ENCODE measurements around the gene ANKRD36.
"Not testable (repeated sequence)": the region's sequence is repeated elsewhere in the genome, so short reads cannot be mapped to it uniquely, and the experiment has no call there.

Gene ANKRD36

DNA sequence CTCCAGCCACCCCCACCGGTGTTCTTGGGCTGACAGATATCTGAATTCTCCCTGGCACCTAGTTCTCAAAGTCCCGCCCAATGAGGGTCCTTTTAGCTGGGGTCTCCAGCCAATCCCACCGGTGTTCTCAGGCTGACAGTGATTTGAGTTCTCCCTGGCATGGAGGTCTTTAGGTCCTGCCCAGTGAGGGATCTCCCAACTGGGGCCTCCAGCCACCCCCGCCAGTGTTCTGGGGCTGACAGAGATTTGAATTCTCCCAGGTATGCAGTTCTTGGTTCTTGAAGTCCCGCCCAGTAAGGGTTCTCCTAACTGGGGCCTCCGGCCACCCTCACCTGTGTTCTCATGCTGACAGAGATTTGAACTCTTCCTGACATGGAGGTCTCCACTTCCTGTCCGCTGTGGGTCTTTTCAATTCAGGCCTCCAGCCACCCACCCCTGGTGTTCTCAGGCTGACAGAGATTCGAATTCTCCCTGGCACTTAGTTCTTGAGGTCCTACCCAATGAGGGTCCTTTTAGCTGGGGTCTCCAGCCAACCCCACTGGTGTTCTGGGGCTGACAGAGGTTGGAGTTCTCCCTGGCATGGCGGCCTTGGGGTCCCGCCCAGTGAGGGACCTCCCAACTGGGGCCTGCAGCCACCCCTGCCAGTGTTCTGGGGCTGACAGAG lies 154.6 kb downstream of the ANKRD36 start:
- no peak overlapping the region for H3K4ac ChIP-seq (ENCODE audit: low read depth, low read length)
- no peak overlapping the region for H2AK5ac ChIP-seq (ENCODE audit: low read length)
- H3K23ac ChIP-seq (ENCODE audit: low read length) = no peak overlapping the region
- H4K5ac ChIP-seq (ENCODE audit: low read length) = no peak overlapping the region
- H3K36me3 ChIP-seq (ENCODE audit: control insufficient read depth, insufficient read depth, low read length) = no peaks in the 10 kb centered on the region
- H3K4me2 ChIP-seq (ENCODE audit: low read length) = no peak overlapping the region
- no peak overlapping the region for H2BK5ac ChIP-seq (ENCODE audit: low read length)
- no peak overlapping the region for H3K9ac ChIP-seq (ENCODE audit: low read length)
- no peak overlapping the region for H3K4me3 ChIP-seq (ENCODE audit: low read length)
- no peaks in the 10 kb centered on the region for H3K79me2 ChIP-seq (ENCODE audit: control insufficient read depth, insufficient read depth, low read length)
- H2BK120ac ChIP-seq (ENCODE audit: low read depth, low read length) = no peak overlapping the region
- no CpG with 5 or more reads among the region's 10 CpGs for WGBS (ENCODE audit: extremely low coverage, insufficient coverage, low lambda C conversion rate)
- no peak overlapping the region for H4K8ac ChIP-seq (ENCODE audit: low read depth, low read length)
- H3K4me1 ChIP-seq (ENCODE audit: control insufficient read depth, low read depth, low read length) = no peaks in the 10 kb centered on the region
- no peak overlapping the region for H3K56ac ChIP-seq (ENCODE audit: low read length)
- H2BK15ac ChIP-seq (replicated peaks; ENCODE audit: low read depth) = no peak overlapping the region
- H3K27me3 ChIP-seq (ENCODE audit: insufficient read depth, low read length, poor library complexity) = no peaks in the 10 kb centered on the region
- H3K79me1 ChIP-seq (ENCODE audit: low read length) = no peaks in the 10 kb centered on the region
- H3K27ac ChIP-seq (ENCODE audit: low read depth, low read length) = no peak overlapping the region
- DNase-seq = no peak
- no peak overlapping the region for H3K18ac ChIP-seq (ENCODE audit: low read length)

DNA sequence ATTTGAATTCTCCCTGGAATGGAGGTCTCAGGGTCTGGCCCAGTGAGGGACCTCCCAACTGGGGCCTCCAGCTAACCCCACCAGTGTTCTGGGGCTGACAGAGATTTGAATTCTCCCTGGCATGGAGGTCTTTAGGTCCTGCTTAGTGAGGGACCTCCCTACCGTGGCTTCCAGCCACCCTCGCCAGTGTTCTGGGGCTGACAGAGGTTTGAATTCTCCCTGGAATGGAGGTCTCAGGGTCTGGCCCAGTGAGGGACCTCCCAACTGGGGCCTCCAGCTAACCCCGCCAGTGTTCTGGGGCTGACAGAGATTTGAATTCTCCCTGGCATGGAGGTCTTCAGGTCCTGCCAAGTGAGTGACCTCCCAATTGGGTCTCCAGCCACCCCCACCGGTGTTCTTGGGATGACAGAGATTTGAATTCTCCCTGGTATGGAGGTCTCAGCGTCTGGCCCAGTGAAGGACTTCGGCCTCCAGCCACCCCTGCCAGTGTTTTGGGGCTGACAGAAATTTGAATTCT lies 155.2 kb downstream of the ANKRD36 start:
- WGBS (ENCODE audit: extremely low coverage, insufficient coverage, low lambda C conversion rate) = no CpG with 5 or more reads among the region's 6 CpGs
- H3K27me3 ChIP-seq (ENCODE audit: insufficient read depth, low read length, poor library complexity); H2BK120ac ChIP-seq (ENCODE audit: low read depth, low read length); H3K79me2 ChIP-seq (ENCODE audit: control insufficient read depth, insufficient read depth, low read length); H3K4ac ChIP-seq (ENCODE audit: low read depth, low read length); H3K18ac ChIP-seq (ENCODE audit: low read length); H3K23ac ChIP-seq (ENCODE audit: low read length); H3K4me2 ChIP-seq (ENCODE audit: low read length); H3K79me1 ChIP-seq (ENCODE audit: low read length); H4K8ac ChIP-seq (ENCODE audit: low read depth, low read length); H3K4me1 ChIP-seq (ENCODE audit: control insufficient read depth, low read depth, low read length); H2AK5ac ChIP-seq (ENCODE audit: low read length); DNase-seq; H3K9ac ChIP-seq (ENCODE audit: low read length); H4K5ac ChIP-seq (ENCODE audit: low read length); H3K56ac ChIP-seq (ENCODE audit: low read length); H2BK15ac ChIP-seq (replicated peaks; ENCODE audit: low read depth); H2BK5ac ChIP-seq (ENCODE audit: low read length); H3K4me3 ChIP-seq (ENCODE audit: low read length); H3K36me3 ChIP-seq (ENCODE audit: control insufficient read depth, insufficient read depth, low read length); H3K27ac ChIP-seq (ENCODE audit: low read depth, low read length): not testable (repeated sequence)

DNA sequence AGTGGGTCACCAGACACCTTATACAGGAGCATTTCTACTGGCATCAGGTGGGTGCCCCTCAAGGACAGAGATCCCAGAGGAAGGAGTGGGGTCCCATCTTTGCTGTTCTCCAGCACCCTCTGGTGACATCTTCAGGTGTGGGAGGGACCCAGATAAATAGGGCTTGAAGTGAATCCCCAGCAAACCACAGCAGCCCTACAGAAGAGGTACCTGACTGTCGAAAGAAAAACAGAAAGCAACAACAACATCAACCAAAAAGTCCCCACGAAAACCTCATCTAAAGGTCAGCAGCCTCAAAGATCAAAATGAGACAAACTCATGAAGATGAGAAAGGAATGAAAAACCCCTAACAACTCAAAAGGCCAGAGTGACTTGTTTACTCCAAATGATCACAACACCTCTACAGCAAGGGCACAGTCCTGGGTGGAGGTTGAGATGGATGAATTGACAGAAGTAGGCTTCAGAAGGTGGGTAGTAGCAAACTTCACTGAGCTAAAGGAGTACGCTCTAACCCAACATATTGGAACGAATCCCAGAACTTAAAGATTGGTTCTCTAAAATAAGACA lies 163.4 kb downstream of the ANKRD36 start:
- not testable (repeated sequence) for H2BK120ac ChIP-seq (ENCODE audit: low read depth, low read length); H3K79me2 ChIP-seq (ENCODE audit: control insufficient read depth, insufficient read depth, low read length); H3K56ac ChIP-seq (ENCODE audit: low read length); H3K27ac ChIP-seq (ENCODE audit: low read depth, low read length); H3K4me2 ChIP-seq (ENCODE audit: low read length); H2AK5ac ChIP-seq (ENCODE audit: low read length); H3K4me1 ChIP-seq (ENCODE audit: control insufficient read depth, low read depth, low read length); H3K9ac ChIP-seq (ENCODE audit: low read length); H3K36me3 ChIP-seq (ENCODE audit: control insufficient read depth, insufficient read depth, low read length); H2BK5ac ChIP-seq (ENCODE audit: low read length); H3K4ac ChIP-seq (ENCODE audit: low read depth, low read length); H3K79me1 ChIP-seq (ENCODE audit: low read length); H3K18ac ChIP-seq (ENCODE audit: low read length); H3K27me3 ChIP-seq (ENCODE audit: insufficient read depth, low read length, poor library complexity); H4K8ac ChIP-seq (ENCODE audit: low read depth, low read length); DNase-seq; H3K23ac ChIP-seq (ENCODE audit: low read length); H2BK15ac ChIP-seq (replicated peaks; ENCODE audit: low read depth); H4K5ac ChIP-seq (ENCODE audit: low read length); H3K4me3 ChIP-seq (ENCODE audit: low read length)
- WGBS (ENCODE audit: extremely low coverage, insufficient coverage, low lambda C conversion rate) = no CpG with 5 or more reads among the region's 4 CpGs

DNA sequence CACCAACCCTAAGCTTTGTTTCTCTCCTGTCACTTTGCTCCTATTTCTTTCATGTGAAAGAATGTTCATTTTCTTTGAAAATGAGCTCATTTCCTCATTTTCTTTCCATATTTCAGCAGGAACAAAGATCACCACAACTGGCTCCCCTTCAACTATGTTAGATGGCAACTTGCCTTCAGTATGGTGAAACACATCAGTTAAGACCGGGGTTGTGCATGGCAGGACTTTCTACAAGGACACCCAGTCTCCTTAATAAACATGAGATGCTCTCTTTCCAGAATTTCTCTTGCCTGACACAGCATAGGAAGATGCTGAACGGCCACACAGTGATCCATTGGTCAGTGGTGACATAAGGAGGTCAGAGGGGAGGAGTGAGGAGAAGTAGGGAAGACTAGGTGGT lies 172.2 kb downstream of the ANKRD36 start:
- not testable (repeated sequence) for H3K27ac ChIP-seq (ENCODE audit: low read depth, low read length); H4K8ac ChIP-seq (ENCODE audit: low read depth, low read length); H3K27me3 ChIP-seq (ENCODE audit: insufficient read depth, low read length, poor library complexity); H3K4me3 ChIP-seq (ENCODE audit: low read length); H2AK5ac ChIP-seq (ENCODE audit: low read length); H3K79me1 ChIP-seq (ENCODE audit: low read length); H3K4ac ChIP-seq (ENCODE audit: low read depth, low read length); DNase-seq; H3K79me2 ChIP-seq (ENCODE audit: control insufficient read depth, insufficient read depth, low read length); H3K4me2 ChIP-seq (ENCODE audit: low read length); H4K5ac ChIP-seq (ENCODE audit: low read length); H3K9ac ChIP-seq (ENCODE audit: low read length); H3K4me1 ChIP-seq (ENCODE audit: control insufficient read depth, low read depth, low read length); H3K18ac ChIP-seq (ENCODE audit: low read length); H3K23ac ChIP-seq (ENCODE audit: low read length); H3K56ac ChIP-seq (ENCODE audit: low read length); H2BK120ac ChIP-seq (ENCODE audit: low read depth, low read length); H3K36me3 ChIP-seq (ENCODE audit: control insufficient read depth, insufficient read depth, low read length); H2BK15ac ChIP-seq (replicated peaks; ENCODE audit: low read depth); H2BK5ac ChIP-seq (ENCODE audit: low read length)
- no CpG with 5 or more reads among the region's 2 CpGs for WGBS (ENCODE audit: extremely low coverage, insufficient coverage, low lambda C conversion rate)

DNA sequence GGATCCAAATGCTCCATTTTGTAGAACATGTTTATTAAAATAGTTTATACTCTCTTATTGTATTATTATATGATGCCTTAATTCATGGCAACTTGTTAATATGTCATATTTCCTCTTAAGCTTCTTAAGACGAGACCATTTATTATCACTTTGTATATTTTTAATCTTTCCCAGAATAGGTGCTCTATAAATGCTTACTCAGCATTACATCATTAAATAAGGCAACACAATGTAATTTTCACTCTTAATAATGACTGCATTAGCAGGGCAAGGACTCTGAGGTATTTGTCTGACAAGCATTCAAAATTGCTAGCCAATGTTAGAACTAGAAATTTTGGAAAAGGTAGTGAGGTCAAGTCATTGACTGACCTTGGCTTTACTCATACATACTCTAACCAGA lies 180.7 kb downstream of the ANKRD36 start:
- not testable (repeated sequence) for H3K56ac ChIP-seq (ENCODE audit: low read length); H3K4me2 ChIP-seq (ENCODE audit: low read length); DNase-seq; H3K23ac ChIP-seq (ENCODE audit: low read length); H3K79me2 ChIP-seq (ENCODE audit: control insufficient read depth, insufficient read depth, low read length); H3K27me3 ChIP-seq (ENCODE audit: insufficient read depth, low read length, poor library complexity); H2BK5ac ChIP-seq (ENCODE audit: low read length); H4K5ac ChIP-seq (ENCODE audit: low read length); H3K18ac ChIP-seq (ENCODE audit: low read length); H3K27ac ChIP-seq (ENCODE audit: low read depth, low read length); H4K8ac ChIP-seq (ENCODE audit: low read depth, low read length); H2BK15ac ChIP-seq (replicated peaks; ENCODE audit: low read depth); H3K9ac ChIP-seq (ENCODE audit: low read length); H3K79me1 ChIP-seq (ENCODE audit: low read length); H3K36me3 ChIP-seq (ENCODE audit: control insufficient read depth, insufficient read depth, low read length); H3K4me1 ChIP-seq (ENCODE audit: control insufficient read depth, low read depth, low read length); H2BK120ac ChIP-seq (ENCODE audit: low read depth, low read length); H3K4ac ChIP-seq (ENCODE audit: low read depth, low read length); H2AK5ac ChIP-seq (ENCODE audit: low read length); H3K4me3 ChIP-seq (ENCODE audit: low read length)
- no CpG with 5 or more reads among the region's 1 CpG for WGBS (ENCODE audit: extremely low coverage, insufficient coverage, low lambda C conversion rate)
